GM19240 (cell line): Measurements from ENCODE around the gene COMT.

Source experiments
- DNase-seq: peaks from one replicate; pipeline ENCODE4 v3.0.0; 2011; ENCODE audit warnings: low spot score; ENCODE audit not compliant: insufficient read length

COMT gene

GRCh38 chr22:19992481-19992911 lies 50.9 kb downstream of the COMT start:
- DNase-seq: no peak

GRCh38 chr22:19992921-19993355 lies 51.4 kb downstream of the COMT start:
- DNase-seq: no peak

- DNase-seq: no peak
Observed at GRCh38 chr22:19993926-19994325, 52.4 kb downstream of the COMT start.

GRCh38 chr22:19994851-19995610 lies 53.5 kb downstream of the COMT start:
- DNase-seq: no peak

GRCh38 chr22:19995611-19996339 lies 54.2 kb downstream of the COMT start:
- no peak for DNase-seq

GRCh38 chr22:19996694-19997384 lies 55.3 kb downstream of the COMT start:
- no peak for DNase-seq

- no peak for DNase-seq
Observed at GRCh38 chr22:19997561-19998231, 56.1 kb downstream of the COMT start.

GRCh38 chr22:19998232-19998951 lies 56.8 kb downstream of the COMT start:
- no peak for DNase-seq

- no peak for DNase-seq
Observed at GRCh38 chr22:19998991-19999820, 57.6 kb downstream of the COMT start.

- no peak for DNase-seq
Observed at GRCh38 chr22:20000246-20001081, 58.9 kb downstream of the COMT start.

- DNase-seq: no peak
Observed at GRCh38 chr22:20001082-20001638, 59.6 kb downstream of the COMT start.

GRCh38 chr22:20002128-20002527 lies 60.6 kb downstream of the COMT start:
- no peak for DNase-seq

GRCh38 chr22:20002636-20003035 lies 61.1 kb downstream of the COMT start:
- DNase-seq: no peak

GRCh38 chr22:20003304-20003703 lies 61.7 kb downstream of the COMT start:
- no peak for DNase-seq

GRCh38 chr22:20004464-20004863 lies 62.9 kb downstream of the COMT start:
- DNase-seq: no peak

GRCh38 chr22:20008221-20008995 lies 66.8 kb downstream of the COMT start:
- DNase-seq: no peak

GRCh38 chr22:20009018-20009491 lies 67.5 kb downstream of the COMT start:
- DNase-seq: no peak
